ENCODE measurements around the gene DNAJC1. TPM values are rescaled to one million over a fixed set of nuclear protein-coding genes. Genes with fewer than 3 reads are reported as not detected.

Gene DNAJC1
- total RNA-seq, 2 experiments from 2014 or later: 26.5 to 32.5 TPM

GRCh38 chr10:21964983-21965665 is 38.4 kb downstream of the DNAJC1 start:
- no peaks in the 10 kb centered on the region for H3K27me3 Mint-ChIP-seq
- DNase-seq (no peak), ATAC-seq (no peak)
- no peak overlapping the region for H3K27ac Mint-ChIP-seq
- H3K4me3 Mint-ChIP-seq: no peak overlapping the region
- CTCF ChIA-PET: interaction anchor here (0.6 kb wide), 1 partner anchor 813 kb away, joined by 3 read pairs; no protein-coding TSS in a partner anchor
- peaks cover 7% of the 10 kb centered on the region for H3K9me3 Mint-ChIP-seq (ENCODE audit: low read depth)
- H3K36me3 Mint-ChIP-seq: peaks cover 12% of the 10 kb centered on the region
- H3K4me1 Mint-ChIP-seq: peaks cover 3% of the 10 kb centered on the region

- Mint-ChIP-seq H3K36me3 (peaks cover 11% of the 10 kb centered on the region), H3K4me3 (no peak overlapping the region)
These were observed 41.2 kb downstream of the DNAJC1 start for GRCh38 chr10:21962358-21962757.

GRCh38 chr10:21961847-21962246 is 41.7 kb downstream of the DNAJC1 start:
- H3K27ac Mint-ChIP-seq: no peak overlapping the region
- ATAC-seq (no peak), DNase-seq (no peak)
- peaks cover 8% of the 10 kb centered on the region for H3K36me3 Mint-ChIP-seq
- CTCF ChIA-PET: interaction anchor here (0.7 kb wide), 1 partner anchor 507 kb away, joined by 6 read pairs; no protein-coding TSS in a partner anchor
- H3K4me3 Mint-ChIP-seq: no peak overlapping the region
- H3K9me3 Mint-ChIP-seq (ENCODE audit: low read depth): peaks cover 4% of the 10 kb centered on the region
- H3K4me1 Mint-ChIP-seq: peaks cover 3% of the 10 kb centered on the region
- H3K27me3 Mint-ChIP-seq: no peaks in the 10 kb centered on the region

More at GRCh38 chr10:21962358-21962757, 41.2 kb downstream of the DNAJC1 start:
- Mint-ChIP-seq H3K27ac (no peak overlapping the region), H3K4me1 (peaks cover 3% of the 10 kb centered on the region), H3K27me3 (no peaks in the 10 kb centered on the region), H3K9me3 (ENCODE audit: low read depth) (peaks cover 7% of the 10 kb centered on the region)
- no peak for ATAC-seq
- CTCF ChIA-PET: interaction anchor here (0.7 kb wide), 1 partner anchor 507 kb away, joined by 6 read pairs; no protein-coding TSS in a partner anchor
- no peak for DNase-seq

GRCh38 chr10:21959998-21960397 is 43.5 kb downstream of the DNAJC1 start:
- DNase-seq (no peak), ATAC-seq (no peak)
- Mint-ChIP-seq H3K36me3 (peaks cover 3% of the 10 kb centered on the region), H3K27me3 (no peaks in the 10 kb centered on the region), H3K27ac (no peak overlapping the region), H3K9me3 (ENCODE audit: low read depth) (peaks cover 3% of the 10 kb centered on the region), H3K4me1 (peaks cover 3% of the 10 kb centered on the region), H3K4me3 (no peak overlapping the region)
- CTCF ChIA-PET: no interaction called here

- ATAC-seq: no peak
- Mint-ChIP-seq H3K27me3 (no peaks in the 10 kb centered on the region), H3K4me1 (peaks cover 2% of the 10 kb centered on the region), H3K36me3 (no peaks in the 10 kb centered on the region), H3K27ac (no peak overlapping the region), H3K9me3 (ENCODE audit: low read depth) (no peaks in the 10 kb centered on the region), H3K4me3 (no peak overlapping the region)
- no peak for DNase-seq
- CTCF ChIA-PET: interaction anchor here (4.7 kb wide), 1 partner anchor 459 kb away, joined by 27 read pairs; no protein-coding TSS in a partner anchor
These were observed 48.8 kb downstream of the DNAJC1 start for GRCh38 chr10:21954690-21955089.

- Mint-ChIP-seq H3K36me3 (no peaks in the 10 kb centered on the region), H3K4me3 (no peak overlapping the region), H3K9me3 (ENCODE audit: low read depth) (no peaks in the 10 kb centered on the region), H3K4me1 (peaks cover 2% of the 10 kb centered on the region), H3K27me3 (no peaks in the 10 kb centered on the region), H3K27ac (no peak overlapping the region)
- ATAC-seq (no peak), DNase-seq (no peak)
- CTCF ChIA-PET: interaction anchor here (0.9 to 4.7 kb wide), 3 partner anchors 55 to 458 kb away, joined by 3 to 27 read pairs (median 3); no protein-coding TSS in a partner anchor
These were observed 49.4 kb downstream of the DNAJC1 start for GRCh38 chr10:21954132-21954531.

GRCh38 chr10:21953585-21954057 is 49.9 kb downstream of the DNAJC1 start:
- no peaks in the 10 kb centered on the region for H3K27me3 Mint-ChIP-seq
- no peaks in the 10 kb centered on the region for H3K36me3 Mint-ChIP-seq
- H3K4me3 Mint-ChIP-seq: no peak overlapping the region
- CTCF ChIA-PET: interaction anchor here (0.6 to 4.7 kb wide), 9 partner anchors 56 to 1280 kb away, joined by 3 to 27 read pairs (median 3); no protein-coding TSS in a partner anchor
- DNase-seq (no peak), ATAC-seq (peak; percentile 53)
- no peak overlapping the region for H3K27ac Mint-ChIP-seq
- peaks cover 2% of the 10 kb centered on the region for H3K4me1 Mint-ChIP-seq
- no peaks in the 10 kb centered on the region for H3K9me3 Mint-ChIP-seq (ENCODE audit: low read depth)

GRCh38 chr10:21950566-21950965 is 53.0 kb downstream of the DNAJC1 start:
- no peak for ATAC-seq

GRCh38 chr10:21946946-21947345 is 56.6 kb downstream of the DNAJC1 start:
- H3K4me3 Mint-ChIP-seq: no peak overlapping the region
- H3K27ac Mint-ChIP-seq: no peak overlapping the region
- CTCF ChIA-PET: no interaction called here
- no peaks in the 10 kb centered on the region for H3K9me3 Mint-ChIP-seq (ENCODE audit: low read depth)
- no peaks in the 10 kb centered on the region for H3K4me1 Mint-ChIP-seq
- H3K36me3 Mint-ChIP-seq: no peaks in the 10 kb centered on the region
- no peaks in the 10 kb centered on the region for H3K27me3 Mint-ChIP-seq
- ATAC-seq: no peak
- no peak for DNase-seq

More at GRCh38 chr10:21950566-21950965, 53.0 kb downstream of the DNAJC1 start:
- no peaks in the 10 kb centered on the region for H3K9me3 Mint-ChIP-seq (ENCODE audit: low read depth)
- no peak overlapping the region for H3K4me3 Mint-ChIP-seq
- CTCF ChIA-PET: interaction anchor here (1.3 to 4.7 kb wide), 2 partner anchors 455 to 1038 kb away, joined by 3 to 27 read pairs; no protein-coding TSS in a partner anchor
- H3K27me3 Mint-ChIP-seq: no peaks in the 10 kb centered on the region
- H3K4me1 Mint-ChIP-seq: peaks cover 2% of the 10 kb centered on the region
- H3K36me3 Mint-ChIP-seq: no peaks in the 10 kb centered on the region
- no peak overlapping the region for H3K27ac Mint-ChIP-seq
- no peak for DNase-seq

- no peak for DNase-seq
- Mint-ChIP-seq H3K4me3 (no peak overlapping the region), H3K27ac (no peak overlapping the region), H3K9me3 (ENCODE audit: low read depth) (no peaks in the 10 kb centered on the region), H3K36me3 (peaks cover 1% of the 10 kb centered on the region), H3K4me1 (no peaks in the 10 kb centered on the region), H3K27me3 (no peaks in the 10 kb centered on the region)
- CTCF ChIA-PET: interaction anchor here (1.1 kb wide), 1 partner anchor 449 kb away, joined by 3 read pairs; no protein-coding TSS in a partner anchor
- no peak for ATAC-seq
These were observed 58.7 kb downstream of the DNAJC1 start for GRCh38 chr10:21944727-21945386.

GRCh38 chr10:21943633-21944265 is 59.8 kb downstream of the DNAJC1 start:
- Mint-ChIP-seq H3K36me3 (peaks cover 6% of the 10 kb centered on the region), H3K4me3 (no peak overlapping the region), H3K27ac (no peak overlapping the region), H3K9me3 (ENCODE audit: low read depth) (no peaks in the 10 kb centered on the region), H3K4me1 (peaks cover 5% of the 10 kb centered on the region), H3K27me3 (no peaks in the 10 kb centered on the region)
- ATAC-seq: no peak
- DNase-seq: no peak
- CTCF ChIA-PET: interaction anchor here (1.5 kb wide), 1 partner anchor 447 kb away, joined by 8 read pairs; no protein-coding TSS in a partner anchor

- H3K4me1 Mint-ChIP-seq: peaks cover 8% of the 10 kb centered on the region
- no peak for ATAC-seq
- peaks cover 5% of the 10 kb centered on the region for H3K9me3 Mint-ChIP-seq (ENCODE audit: low read depth)
- CTCF ChIA-PET: no interaction called here
- H3K27me3 Mint-ChIP-seq: no peaks in the 10 kb centered on the region
- H3K27ac Mint-ChIP-seq: no peak overlapping the region
- H3K4me3 Mint-ChIP-seq: no peak overlapping the region
- H3K36me3 Mint-ChIP-seq: peaks cover 27% of the 10 kb centered on the region
- DNase-seq: no peak
These were observed 68.0 kb downstream of the DNAJC1 start for GRCh38 chr10:21935439-21936023.

GRCh38 chr10:21934307-21934706 is 69.2 kb downstream of the DNAJC1 start:
- no peaks in the 10 kb centered on the region for H3K27me3 Mint-ChIP-seq
- no peak overlapping the region for H3K4me3 Mint-ChIP-seq
- ATAC-seq (no peak), DNase-seq (no peak)
- CTCF ChIA-PET: no interaction called here
- H3K36me3 Mint-ChIP-seq: peaks cover 25% of the 10 kb centered on the region
- no peak overlapping the region for H3K27ac Mint-ChIP-seq
- peaks cover 8% of the 10 kb centered on the region for H3K4me1 Mint-ChIP-seq
- peaks cover 5% of the 10 kb centered on the region for H3K9me3 Mint-ChIP-seq (ENCODE audit: low read depth)
